ENCODE results near the gene RFT1.

RFT1 gene

DNA sequence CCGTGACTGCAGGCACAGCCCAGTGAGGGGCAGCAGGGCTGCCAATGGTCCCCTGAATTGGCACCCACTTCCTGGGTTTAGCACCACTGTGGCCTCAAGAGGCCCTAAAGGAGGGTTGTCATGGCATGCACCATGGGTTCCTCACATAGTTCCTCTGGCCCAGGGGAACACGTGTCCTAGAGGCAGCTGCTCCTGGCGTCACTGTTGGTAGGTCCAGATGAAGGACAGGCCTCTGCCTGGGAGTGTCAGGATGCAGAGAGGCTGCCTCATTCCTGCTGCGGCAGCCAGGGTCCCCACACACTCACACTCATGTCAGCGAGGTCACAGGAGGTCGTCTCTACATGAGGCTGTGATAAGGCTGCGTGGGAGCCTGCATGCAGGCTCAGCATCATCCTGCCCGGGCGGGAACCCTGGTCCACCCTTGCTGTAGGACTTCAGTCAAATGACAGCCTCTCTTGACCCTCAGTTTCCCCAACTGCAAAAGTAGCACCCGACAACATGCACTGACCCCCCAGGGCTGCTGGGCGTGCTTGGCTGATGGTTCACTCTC lies 58.3 kb downstream of the RFT1 start:
- no peak overlapping the region for H3K4me3 ChIP-seq (ENCODE audit: low read depth, low read length)
- DNase-seq (ENCODE audit: low read depth), result no peak
- TF ChIP-seq MAX (IDR thresholded peaks at IDR 0.05; ENCODE audit: low read depth, low read length) (no peak), MYC (IDR thresholded peaks at IDR 0.05; ENCODE audit: low read depth, low read length) (no peak), POLR2A (IDR thresholded peaks at IDR 0.05; ENCODE audit: extremely low read depth, insufficient read length) (no peak)
- TF ChIP-seq, protein P1, sequence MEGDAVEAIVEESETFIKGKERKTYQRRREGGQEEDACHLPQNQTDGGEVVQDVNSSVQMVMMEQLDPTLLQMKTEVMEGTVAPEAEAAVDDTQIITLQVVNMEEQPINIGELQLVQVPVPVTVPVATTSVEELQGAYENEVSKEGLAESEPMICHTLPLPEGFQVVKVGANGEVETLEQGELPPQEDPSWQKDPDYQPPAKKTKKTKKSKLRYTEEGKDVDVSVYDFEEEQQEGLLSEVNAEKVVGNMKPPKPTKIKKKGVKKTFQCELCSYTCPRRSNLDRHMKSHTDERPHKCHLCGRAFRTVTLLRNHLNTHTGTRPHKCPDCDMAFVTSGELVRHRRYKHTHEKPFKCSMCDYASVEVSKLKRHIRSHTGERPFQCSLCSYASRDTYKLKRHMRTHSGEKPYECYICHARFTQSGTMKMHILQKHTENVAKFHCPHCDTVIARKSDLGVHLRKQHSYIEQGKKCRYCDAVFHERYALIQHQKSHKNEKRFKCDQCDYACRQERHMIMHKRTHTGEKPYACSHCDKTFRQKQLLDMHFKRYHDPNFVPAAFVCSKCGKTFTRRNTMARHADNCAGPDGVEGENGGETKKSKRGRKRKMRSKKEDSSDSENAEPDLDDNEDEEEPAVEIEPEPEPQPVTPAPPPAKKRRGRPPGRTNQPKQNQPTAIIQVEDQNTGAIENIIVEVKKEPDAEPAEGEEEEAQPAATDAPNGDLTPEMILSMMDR (IDR thresholded peaks at IDR 0.05; ENCODE audit: low read depth, low read length), result no peak

GRCh38 chr3:53069422-53070068 lies 60.7 kb downstream of the RFT1 start:
- no peak overlapping the region for H3K4me3 ChIP-seq (ENCODE audit: low read depth, low read length)
- no peak for DNase-seq (ENCODE audit: low read depth)
- TF ChIP-seq MAX (IDR thresholded peaks at IDR 0.05; ENCODE audit: low read depth, low read length), result no peak
- TF ChIP-seq, protein P1 (IDR thresholded peaks at IDR 0.05; ENCODE audit: low read depth, low read length), result no peak
- no peak for TF ChIP-seq POLR2A (IDR thresholded peaks at IDR 0.05; ENCODE audit: extremely low read depth, insufficient read length)
- TF ChIP-seq MYC (IDR thresholded peaks at IDR 0.05; ENCODE audit: low read depth, low read length), result no peak

DNA sequence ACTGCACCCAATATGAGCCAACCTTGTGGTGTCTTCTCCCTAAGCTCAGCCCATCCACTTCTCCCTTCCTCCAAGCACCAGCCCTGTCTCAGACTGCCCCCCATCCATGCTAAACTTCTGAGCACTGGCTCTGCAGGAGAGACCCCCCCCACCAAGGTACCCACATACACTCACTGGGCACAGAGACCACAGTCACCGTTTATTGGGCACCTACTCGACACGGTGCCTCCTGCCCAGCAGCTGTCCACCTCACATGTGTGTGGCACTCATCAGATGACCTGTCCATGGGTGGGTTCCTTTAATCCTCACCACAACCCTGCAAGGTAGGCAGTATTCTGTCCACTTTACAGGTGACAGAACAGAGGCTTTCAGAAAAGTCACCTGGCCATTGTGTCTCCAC lies 62.1 kb downstream of the RFT1 start:
- no peak for DNase-seq (ENCODE audit: low read depth)
- TF ChIP-seq MAX (IDR thresholded peaks at IDR 0.05; ENCODE audit: low read depth, low read length) (no peak), MYC (IDR thresholded peaks at IDR 0.05; ENCODE audit: low read depth, low read length) (no peak), POLR2A (IDR thresholded peaks at IDR 0.05; ENCODE audit: extremely low read depth, insufficient read length) (no peak)
- TF ChIP-seq, protein P1 (IDR thresholded peaks at IDR 0.05; ENCODE audit: low read depth, low read length), result no peak
- no peak overlapping the region for H3K4me3 ChIP-seq (ENCODE audit: low read depth, low read length)

DNA sequence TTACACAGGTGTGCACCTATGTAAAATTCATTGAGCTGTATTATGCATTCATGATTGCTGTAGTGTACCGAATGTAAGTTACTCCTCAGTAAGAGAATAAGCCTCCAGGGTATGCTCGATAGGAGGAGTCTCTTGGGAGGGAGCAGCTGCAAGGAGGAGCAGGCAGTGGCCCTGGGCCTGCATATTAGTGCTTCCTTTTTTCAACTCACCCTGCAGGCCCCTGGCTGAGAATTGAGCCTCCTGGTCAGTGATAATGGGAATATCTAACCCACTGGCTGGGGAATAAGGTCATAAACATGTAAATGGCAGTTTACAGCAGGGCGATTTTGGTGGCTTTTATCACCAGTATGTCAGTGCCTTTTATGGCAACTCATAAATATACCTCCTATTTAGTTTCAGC lies 62.7 kb downstream of the RFT1 start:
- TF ChIP-seq MAX (IDR thresholded peaks at IDR 0.05; ENCODE audit: low read depth, low read length) (no peak), MYC (IDR thresholded peaks at IDR 0.05; ENCODE audit: low read depth, low read length) (no peak), POLR2A (IDR thresholded peaks at IDR 0.05; ENCODE audit: extremely low read depth, insufficient read length) (no peak)
- TF ChIP-seq, protein P1 (IDR thresholded peaks at IDR 0.05; ENCODE audit: low read depth, low read length), result no peak
- H3K4me3 ChIP-seq (ENCODE audit: low read depth, low read length), result no peak overlapping the region
- peak; percentile 48 for DNase-seq (ENCODE audit: low read depth)

DNA sequence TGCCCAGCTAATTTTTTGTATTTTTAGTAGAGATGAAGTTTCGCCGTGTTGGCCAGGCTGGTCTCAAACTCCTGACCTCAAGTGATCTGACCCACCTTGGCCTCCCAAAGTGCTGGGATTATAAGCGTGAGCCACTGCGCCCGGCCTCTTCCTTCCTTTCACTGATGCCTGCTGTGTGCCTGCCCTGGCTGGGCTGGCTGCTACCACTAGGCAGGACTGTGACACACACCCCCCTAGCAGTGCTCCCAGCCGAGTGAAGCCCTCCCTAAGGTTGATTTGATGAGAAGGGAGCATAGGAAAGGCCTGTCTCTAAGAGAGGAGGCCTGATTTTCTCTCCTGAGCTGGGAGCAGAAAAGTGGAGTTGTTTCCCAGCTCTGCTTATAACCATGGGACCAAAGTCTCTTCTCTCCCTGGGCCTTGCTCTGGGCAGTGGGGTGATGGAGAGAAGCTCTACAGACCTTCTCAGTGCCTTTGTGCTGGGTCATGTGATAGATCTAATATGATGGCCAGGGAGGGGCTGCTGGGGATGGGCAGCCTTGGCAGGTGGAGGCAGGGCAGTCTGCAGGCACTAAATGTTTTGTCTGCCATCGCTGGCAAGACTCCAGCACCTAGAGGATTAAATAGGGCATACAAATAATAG lies 64.3 kb downstream of the RFT1 start:
- H3K4me3 ChIP-seq (ENCODE audit: low read depth, low read length), result no peak overlapping the region
- no peak for DNase-seq (ENCODE audit: low read depth)
- TF ChIP-seq, protein P1 (IDR thresholded peaks at IDR 0.05; ENCODE audit: low read depth, low read length), result no peak
- TF ChIP-seq MAX (IDR thresholded peaks at IDR 0.05; ENCODE audit: low read depth, low read length) (no peak), POLR2A (IDR thresholded peaks at IDR 0.05; ENCODE audit: extremely low read depth, insufficient read length) (no peak), MYC (IDR thresholded peaks at IDR 0.05; ENCODE audit: low read depth, low read length) (no peak)
